NCI-H2029 (cell line): Measurements from ENCODE around the gene RASSF10.

Experiments used
- DNase-seq: peaks from one replicate; lab custom pipeline; 2025; lab: John Stamatoyannopoulos, UW

The RASSF10 gene

GRCh38 chr11:13055200-13055599 is 46.1 kb downstream of the RASSF10 start:
- DNase-seq, result no peak

GRCh38 chr11:13061294-13061990 is 52.3 kb downstream of the RASSF10 start:
- no peak for DNase-seq
